Activated CD8-positive, alpha-beta T cell treated with anti-CD3 and anti-CD28 coated beads for 36 hours (primary cell): ENCODE measurements around the gene RIMBP2. TPM values are rescaled to one million over a fixed set of nuclear protein-coding genes. Genes with fewer than 3 reads are reported as not detected.

Source experiments
- ATAC-seq: fragments of 200-7000 bp; cut with Tn5 transposase; one replicate; pipeline ENCODE4 v1.10.0; 2021; ENCODE audit warnings: mild to moderate bottlenecking, moderate library complexity
- CTCF ChIA-PET: fragments of 350-600 bp; sonication (Branson Sonifier 250); formaldehyde crosslinking; loops from one replicate; lab custom pipeline; 2021; ENCODE audit warnings: antibody characterized with exemption; lab: Charles Lee
- POLR2A ChIA-PET: fragments of 350-600 bp; sonication (Branson Sonifier 250); formaldehyde crosslinking; loops from one replicate; lab custom pipeline; 2021; ENCODE audit warnings: antibody characterized with exemption; lab: Charles Lee
- DNase-seq: peaks from one replicate; pipeline ENCODE4 v3.0.0-alpha.2; 2020
- H3K27ac Mint-ChIP-seq: one replicate; pipeline ENCODE4 v1.8.0; 2021; ENCODE audit warnings: mild to moderate bottlenecking, mixed read lengths
- H3K27me3 Mint-ChIP-seq: one replicate; pipeline ENCODE4 v1.8.0; 2021; ENCODE audit warnings: mixed read lengths
- H3K36me3 Mint-ChIP-seq: one replicate; pipeline ENCODE4 v1.8.0; 2021; ENCODE audit warnings: low read depth, mixed read lengths
- H3K4me1 Mint-ChIP-seq: one replicate; pipeline ENCODE4 v1.8.0; 2021; ENCODE audit warnings: low read depth, mixed read lengths
- H3K4me3 Mint-ChIP-seq: one replicate; pipeline ENCODE4 v1.8.0; 2021; ENCODE audit warnings: mild to moderate bottlenecking, moderate library complexity, mixed read lengths
- H3K9me3 Mint-ChIP-seq: one replicate; pipeline ENCODE4 v1.8.0; 2021; ENCODE audit warnings: mixed read lengths
- CTCF ChIP-seq: fragments of 200-600 bp; IDR thresholded peaks from one replicate; pipeline ENCODE4 v1.8.0; 2022; ENCODE audit warnings: antibody characterized with exemption, mild to moderate bottlenecking
- intact Hi-C: fragments of 100-400 bp; cut with micrococcal nuclease; formaldehyde crosslinking; loops from one replicate; pipeline ENCODE4 v1.10.0; 2022
- total RNA-seq, 2 experiments: library from RNA; stranded (reverse); gene quantifications; one replicate each; pipeline ENCODE4 v1.2.3, GENCODE V29; 2021

RIMBP2 gene
- total RNA-seq, 2 experiments from 2014 or later: not detected

DNA sequence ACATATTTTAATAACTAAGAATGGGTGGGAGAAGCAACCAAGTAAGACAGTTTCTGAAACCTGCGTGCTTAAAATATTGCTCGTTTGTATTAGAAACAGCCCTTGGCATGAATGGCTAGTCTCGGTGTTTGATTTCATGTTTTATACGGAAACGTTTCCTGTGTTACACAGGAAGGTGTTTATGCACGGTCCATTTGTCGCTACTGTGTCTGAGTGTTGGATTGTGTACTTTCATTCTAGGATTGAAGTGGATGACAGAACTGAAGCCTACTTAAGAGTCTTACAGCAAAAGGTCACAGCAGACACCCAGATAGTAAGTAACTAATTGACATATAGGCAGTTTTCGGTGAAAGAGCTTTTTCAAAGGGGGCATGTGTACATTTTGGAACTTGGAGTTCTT is 358.9 kb downstream of the RIMBP2 start:
- Mint-ChIP-seq H3K36me3 (no peaks in the 10 kb centered on the region), H3K27me3 (peaks cover 12% of the 10 kb centered on the region), H3K4me1 (no peaks in the 10 kb centered on the region), H3K9me3 (no peaks in the 10 kb centered on the region), H3K4me3 (no peak overlapping the region), H3K27ac (no peak overlapping the region)
- intact Hi-C loops: no loop called here
- no peak for TF ChIP-seq CTCF
- CTCF ChIA-PET: no interaction called here
- DNase-seq: no peak
- no peak for ATAC-seq
- POLR2A ChIA-PET: no interaction called here

DNA sequence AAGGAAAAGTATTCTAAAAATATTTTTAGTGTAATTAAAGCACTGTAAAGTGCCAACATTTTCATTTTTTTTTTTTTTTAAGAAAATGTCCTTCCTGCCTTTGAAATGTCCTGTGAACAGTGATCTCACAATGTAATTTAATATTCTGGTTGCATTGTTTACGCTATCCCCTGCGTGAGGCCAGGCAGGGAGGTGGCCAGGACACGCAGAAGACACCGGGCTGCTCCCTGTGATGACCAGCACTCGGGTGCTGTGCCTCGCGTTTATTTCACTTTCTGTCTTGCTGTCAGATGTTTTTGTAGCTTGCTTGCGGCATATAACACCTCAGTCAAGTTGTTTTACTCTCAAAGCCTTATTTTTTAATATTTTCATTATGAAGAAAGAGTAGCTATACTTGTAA is 359.9 kb downstream of the RIMBP2 start:
- ATAC-seq: no peak
- H3K36me3 Mint-ChIP-seq: no peaks in the 10 kb centered on the region
- ChIA-PET CTCF (no interaction called here), POLR2A (no interaction called here)
- no peaks in the 10 kb centered on the region for H3K9me3 Mint-ChIP-seq
- no peaks in the 10 kb centered on the region for H3K4me1 Mint-ChIP-seq
- no peak for TF ChIP-seq CTCF
- H3K27me3 Mint-ChIP-seq: peaks cover 12% of the 10 kb centered on the region
- no peak overlapping the region for H3K4me3 Mint-ChIP-seq
- no peak overlapping the region for H3K27ac Mint-ChIP-seq
- intact Hi-C loops: no loop called here
- no peak for DNase-seq

DNA sequence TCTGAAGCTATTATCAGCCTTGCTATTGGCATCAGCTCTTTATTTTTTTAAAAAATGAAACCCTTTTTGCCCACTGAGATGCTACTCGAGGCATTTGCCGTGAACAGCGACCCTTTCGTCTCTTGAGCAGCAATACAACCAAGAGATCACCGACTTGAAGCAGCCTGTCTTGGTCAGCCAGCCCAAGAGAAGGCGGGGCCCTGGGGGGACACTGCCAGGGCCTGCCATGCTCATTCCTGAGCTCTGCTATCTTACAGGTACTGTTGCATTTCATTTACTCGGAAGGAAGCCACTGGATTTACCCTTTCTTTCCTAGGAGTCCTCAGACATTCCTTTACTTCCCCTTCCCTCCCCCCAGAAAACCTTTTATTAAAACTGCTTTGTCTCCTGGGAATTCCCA is 361.7 kb downstream of the RIMBP2 start:
- ATAC-seq (no peak), DNase-seq (no peak)
- CTCF ChIA-PET: no interaction called here
- POLR2A ChIA-PET: no interaction called here
- no peaks in the 10 kb centered on the region for H3K9me3 Mint-ChIP-seq
- no peak overlapping the region for H3K4me3 Mint-ChIP-seq
- no peaks in the 10 kb centered on the region for H3K4me1 Mint-ChIP-seq
- intact Hi-C loops: no loop called here
- H3K27me3 Mint-ChIP-seq: peaks cover 10% of the 10 kb centered on the region
- H3K27ac Mint-ChIP-seq: no peak overlapping the region
- no peak for TF ChIP-seq CTCF
- H3K36me3 Mint-ChIP-seq: no peaks in the 10 kb centered on the region

- intact Hi-C loops: no loop called here
- Mint-ChIP-seq H3K27me3 (peaks cover 9% of the 10 kb centered on the region), H3K4me3 (no peak overlapping the region), H3K4me1 (no peaks in the 10 kb centered on the region), H3K9me3 (no peaks in the 10 kb centered on the region), H3K36me3 (no peaks in the 10 kb centered on the region), H3K27ac (no peak overlapping the region)
- DNase-seq: no peak
- ChIA-PET POLR2A (no interaction called here), CTCF (no interaction called here)
- no peak for ATAC-seq
- no peak for TF ChIP-seq CTCF
Measured at GRCh38 chr12:130353081-130353480, 363.0 kb downstream of the RIMBP2 start.

- ATAC-seq (no peak), DNase-seq (no peak)
- no peak for TF ChIP-seq CTCF
- no peak overlapping the region for H3K4me3 Mint-ChIP-seq
- H3K27ac Mint-ChIP-seq: no peak overlapping the region
- H3K9me3 Mint-ChIP-seq: no peaks in the 10 kb centered on the region
- intact Hi-C loops: no loop called here
- ChIA-PET POLR2A (no interaction called here), CTCF (no interaction called here)
- no peaks in the 10 kb centered on the region for H3K36me3 Mint-ChIP-seq
- no peaks in the 10 kb centered on the region for H3K4me1 Mint-ChIP-seq
- peaks cover 8% of the 10 kb centered on the region for H3K27me3 Mint-ChIP-seq
Measured at GRCh38 chr12:130351326-130351725, 364.8 kb downstream of the RIMBP2 start.
